ENCODE measurements around the gene EIF3I. TPM values are rescaled to one million over a fixed set of nuclear protein-coding genes. Genes with fewer than 3 reads are reported as not detected.
A peak's percentile ranks its signal among the peaks of the same experiment; 100 is the strongest.

Gene EIF3I
- total and polyA plus RNA-seq, 2 of the 8 experiments (the other 6 are each of a cell fraction or from before 2014, with no cell fraction given), result 247 to 346 TPM

DNA sequence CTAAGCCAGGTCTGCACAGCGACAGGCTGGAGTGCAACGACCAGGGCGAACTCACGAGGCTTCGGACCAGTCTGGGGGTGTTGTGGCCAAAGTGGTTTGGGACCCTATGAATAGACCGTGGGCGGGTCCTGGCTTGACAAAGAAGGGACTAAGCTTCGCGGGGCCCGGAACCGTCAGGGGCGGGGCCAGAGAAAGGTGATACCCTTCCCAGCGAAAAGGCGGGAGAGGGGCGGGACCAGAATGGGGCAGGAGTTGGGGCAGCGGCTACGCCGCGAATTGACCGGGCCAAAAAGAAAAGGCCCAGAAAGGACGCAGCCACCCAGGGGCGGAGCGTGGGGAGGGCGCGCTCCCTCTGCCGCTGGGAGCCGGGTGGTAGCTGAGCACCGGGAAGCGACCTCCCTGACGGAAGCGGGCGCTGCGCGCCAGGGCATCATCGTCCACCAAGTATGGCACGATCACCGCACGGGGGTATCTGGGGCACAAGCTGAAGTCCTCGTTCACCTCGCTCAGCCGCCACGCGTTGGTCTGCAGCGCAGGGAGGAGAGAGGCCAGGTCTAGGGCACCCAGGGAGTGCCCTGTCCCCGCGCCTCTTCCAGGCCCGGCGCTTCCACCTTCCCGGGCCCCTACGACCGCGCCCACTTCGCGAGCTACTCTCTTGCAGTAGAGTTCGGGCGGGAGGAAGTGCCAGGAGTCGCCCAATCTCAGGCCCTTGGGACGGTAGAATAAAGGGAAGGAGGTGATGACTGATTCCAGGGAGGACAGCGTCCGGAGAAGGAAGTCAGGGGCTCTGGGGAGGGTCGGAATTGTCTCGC, 18.1 kb downstream of the EIF3I start:
- Histone ChIP-seq H4K5ac (ENCODE audit: insufficient read length, low read depth, low read length) (peak overlapping the region; percentile 87), H2BK15ac (ENCODE audit: low read length) (peak overlapping the region; percentile 98; the same call in 1 of the 2 replicates), H2BK20ac (ENCODE audit: low read length) (no peak overlapping the region), H3K36me3 (ENCODE audit: control insufficient read depth in 2 of 4, insufficient read depth in 4 of 4, low read length in 3 of 4) (no peaks in the 10 kb centered on the region; a peak in 1 of 8 replicates), H3K14ac (ENCODE audit: insufficient read length) (no peak overlapping the region), H4K20me1 (replicated peaks in 1 of 2; ENCODE audit: control insufficient read depth in 1 of 2, insufficient read depth in 2 of 2, low read length in 2 of 2) (no peaks in the 10 kb centered on the region), H2BK5ac (ENCODE audit: low read depth, low read length) (peak overlapping the region; percentile 96), H3K79me2 (ENCODE audit: control insufficient read depth in 1 of 2, insufficient read depth in 2 of 2, low read length in 2 of 2) (no peaks in the 10 kb centered on the region), H3K9me3 (ENCODE audit: insufficient read depth in 2 of 2, low read depth in 1 of 2, low read length in 1 of 2) (no peaks in the 10 kb centered on the region), H3K9ac (replicated peaks in 1 of 4; ENCODE audit: extremely low read depth in 1 of 4, low read depth in 3 of 4, low read length in 3 of 4) (peak overlapping the region; percentile 63 to 79 (median 72)), H3K4me1 (replicated peaks in 1 of 4; ENCODE audit: control insufficient read depth in 3 of 4, insufficient read depth in 4 of 4, low read length in 3 of 4) (peaks cover 0 to 7% (median 3%) of the 10 kb centered on the region in 4 experiments; a peak in 3 of 7 replicates), H3K56ac (replicated peaks; ENCODE audit: insufficient read length, low read depth, low read length) (peak overlapping the region; percentile 49), H3K4ac (replicated peaks; ENCODE audit: insufficient read length, low read depth, low read length) (peak overlapping the region; percentile 90), H3K27me3 (replicated peaks in 1 of 4; ENCODE audit: control insufficient read depth in 3 of 4, extremely low read depth in 1 of 4, insufficient read depth in 3 of 4, low read length in 3 of 4) (no peaks in the 10 kb centered on the region; a peak in 1 of 7 replicates), H4K91ac (replicated peaks; ENCODE audit: insufficient read length, low read length) (peak overlapping the region; percentile 96), H3K79me1 (ENCODE audit: low read depth, low read length) (no peaks in the 10 kb centered on the region), H2AK5ac (ENCODE audit: low read depth, low read length) (no peak overlapping the region), H2AFZ (ENCODE audit: low read length) (peak overlapping the region; percentile 62; the same call in 1 of the 2 replicates), H3K27ac (ENCODE audit: low read depth, low read length) (peak overlapping the region; percentile 55), H3K18ac (ENCODE audit: extremely low read depth, low read length) (peak overlapping the region; percentile 99), H3K4me2 (ENCODE audit: insufficient read depth in 1 of 2, low read depth in 2 of 2, low read length in 2 of 2) (peak overlapping the region; percentile 84 to 92), H3K23me2 (ENCODE audit: low read depth, low read length) (peaks cover 16% of the 10 kb centered on the region), H2BK12ac (ENCODE audit: low read depth, low read length) (peak overlapping the region; percentile 95; the same call in 1 of the 2 replicates), H2BK120ac (replicated peaks; ENCODE audit: low read depth, low read length) (no peak overlapping the region), H3K23ac (ENCODE audit: insufficient read length) (no peak overlapping the region), H4K8ac (ENCODE audit: extremely low read depth, insufficient read depth, low read length) (peak overlapping the region; percentile 87; the same call in 1 of the 2 replicates), H3K4me3 (ENCODE audit: extremely low read depth in 1 of 4, insufficient read depth in 2 of 4, low read depth in 3 of 4, low read length in 4 of 4) (peak overlapping the region; percentile 65 to 91 (median 68))
- DNase-seq (ENCODE audit: low read depth in 1 of 2, low spot score in 2 of 2), result peak; percentile 85 to 96
- POLR2A ChIA-PET (ENCODE audit: partially characterized antibody), result interaction anchor here (0.7 to 9.1 kb wide), 41 partner anchors 9 to 296 kb away, joined by 3 to 73 read pairs (median 5); partner anchors contain the start of genes BSDC1, CCDC28B, EIF3I and HDAC1
- 2% methylated on average over 57 of the region's 62 CpGs; no CpG with 5 or more reads in 1 of the 2 experiments for WGBS, 2 experiments (ENCODE audit: extremely low coverage in 1 of 2, insufficient coverage in 1 of 2, insufficient read length in 1 of 2, insufficient replicate concordance in 2 of 2, low coverage in 1 of 2, low lambda C conversion rate in 2 of 2, missing lambda C conversion rate in 1 of 2)
- CTCF ChIA-PET (ENCODE audit: partially characterized antibody), result interaction anchor here (0.6 to 7.3 kb wide), 24 partner anchors 7 to 457 kb away, joined by 3 to 70 read pairs (median 4); partner anchors contain the start of genes FAM167B, IQCC and LCK
- FAIRE-seq, result no peak
- no peak for TF ChIP-seq NRF1 (IDR thresholded peaks at IDR 0.05; ENCODE audit: low read depth, low read length)
- TF ChIP-seq CTBP2 (IDR thresholded peaks at IDR 0.05; ENCODE audit: borderline replicate concordance, insufficient read depth, insufficient read length, low read length), result peak; percentile 21
- no peak for TF ChIP-seq ZNF274 (IDR thresholded peaks at IDR 0.05; ENCODE audit: borderline replicate concordance, extremely low read depth, low read length)
- peak; percentile 17; the same call in 1 of the 2 replicates for TF ChIP-seq TEAD4 (IDR thresholded peaks at IDR 0.05; ENCODE audit: low read depth, low read length)
- no peak for TF ChIP-seq SP4 (IDR thresholded peaks at IDR 0.05; ENCODE audit: low read length)
- TF ChIP-seq BCL11A (IDR thresholded peaks at IDR 0.05; ENCODE audit: low read depth in 2 of 2, low read length in 2 of 2), result no peak
- TF ChIP-seq PHF8 (conservative IDR thresholded peaks at IDR 0.05; ENCODE audit: low read depth, low read length), result 0 out of 2 replicates have a peak, but pooled peaks have one; percentile 4
- no peak for TF ChIP-seq RNF2 (IDR thresholded peaks at IDR 0.05; ENCODE audit: borderline replicate concordance, low read depth, low read length, missing control alignments, poor library complexity, severe bottlenecking)
- TF ChIP-seq TCF12 (IDR thresholded peaks at IDR 0.05; ENCODE audit: low read depth, low read length), result no peak
- TF ChIP-seq SP1 (IDR thresholded peaks at IDR 0.05; ENCODE audit: low read depth, low read length), result peak; percentile 64; the same call in 1 of the 2 replicates
- no peak for TF ChIP-seq CHD1 (IDR thresholded peaks at IDR 0.05; ENCODE audit: low read depth, low read length)
